Measurements from ENCODE around the gene RASSF4.

The RASSF4 gene

DNA sequence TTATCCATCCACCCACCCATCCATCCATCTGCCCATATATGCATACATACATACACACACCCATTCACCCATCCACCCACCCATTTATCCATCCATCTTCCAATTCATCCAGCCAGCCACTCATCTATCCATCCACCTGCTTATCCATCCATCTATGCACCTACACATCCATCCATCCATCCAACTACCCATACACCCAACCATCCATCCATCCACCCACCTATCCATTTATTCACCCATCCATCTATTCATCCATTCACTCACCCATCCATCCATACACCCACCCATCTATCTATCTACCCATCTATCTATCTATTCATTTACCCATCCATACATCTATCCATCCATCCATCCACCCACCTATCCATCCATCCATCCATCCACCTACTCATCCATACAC lies 31.1 kb upstream of the RASSF4 start:
- no peak for DNase-seq

DNA sequence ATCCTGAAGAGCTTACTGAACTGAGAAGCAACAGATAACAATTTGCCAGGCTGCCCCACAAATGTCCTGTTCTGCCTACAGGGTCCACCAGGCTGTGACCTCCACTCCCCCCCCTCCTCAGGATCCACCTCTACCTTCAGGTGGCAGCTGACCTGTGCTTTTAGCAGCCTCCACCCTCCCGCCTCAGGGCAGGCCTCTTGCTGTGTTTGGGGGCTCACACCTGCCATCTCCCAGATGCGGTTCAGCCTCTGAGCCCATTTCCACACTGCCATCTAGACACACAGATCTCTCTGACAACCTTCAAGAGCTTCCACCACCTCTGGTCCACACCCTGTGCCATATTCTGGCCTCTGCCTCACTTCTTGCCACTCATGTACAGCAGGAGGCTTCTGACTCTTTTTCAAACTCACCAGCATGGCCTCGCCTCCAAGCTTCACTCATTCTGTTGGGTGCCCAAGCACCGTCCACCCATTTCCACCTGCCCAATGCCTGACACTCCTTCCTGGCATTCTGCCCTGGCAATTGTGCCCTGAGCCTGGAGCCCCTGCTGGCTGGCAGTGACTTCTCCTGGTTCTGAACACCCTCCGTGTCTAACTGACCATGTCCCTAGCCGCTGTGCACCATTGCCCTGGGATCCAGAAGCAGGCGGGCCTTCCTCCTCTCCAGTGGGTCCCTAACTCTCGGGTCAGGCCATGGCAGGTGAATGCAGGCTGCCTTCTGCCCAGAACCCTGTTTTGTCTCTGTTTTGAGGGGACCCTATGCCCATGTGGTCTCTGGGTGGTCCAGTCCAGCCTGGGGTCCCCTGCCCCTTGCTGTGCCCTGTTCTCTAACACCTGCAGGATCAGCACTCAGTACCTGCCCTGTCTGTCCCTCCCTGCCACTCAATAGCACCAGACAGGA lies 30.0 kb upstream of the RASSF4 start:
- DNase-seq: no peak

GRCh38 chr10:44930904-44931620 lies 28.5 kb upstream of the RASSF4 start:
- DNase-seq: no peak

- no peak for DNase-seq
Measured at GRCh38 chr10:44931621-44932516, 27.7 kb upstream of the RASSF4 start.

DNA sequence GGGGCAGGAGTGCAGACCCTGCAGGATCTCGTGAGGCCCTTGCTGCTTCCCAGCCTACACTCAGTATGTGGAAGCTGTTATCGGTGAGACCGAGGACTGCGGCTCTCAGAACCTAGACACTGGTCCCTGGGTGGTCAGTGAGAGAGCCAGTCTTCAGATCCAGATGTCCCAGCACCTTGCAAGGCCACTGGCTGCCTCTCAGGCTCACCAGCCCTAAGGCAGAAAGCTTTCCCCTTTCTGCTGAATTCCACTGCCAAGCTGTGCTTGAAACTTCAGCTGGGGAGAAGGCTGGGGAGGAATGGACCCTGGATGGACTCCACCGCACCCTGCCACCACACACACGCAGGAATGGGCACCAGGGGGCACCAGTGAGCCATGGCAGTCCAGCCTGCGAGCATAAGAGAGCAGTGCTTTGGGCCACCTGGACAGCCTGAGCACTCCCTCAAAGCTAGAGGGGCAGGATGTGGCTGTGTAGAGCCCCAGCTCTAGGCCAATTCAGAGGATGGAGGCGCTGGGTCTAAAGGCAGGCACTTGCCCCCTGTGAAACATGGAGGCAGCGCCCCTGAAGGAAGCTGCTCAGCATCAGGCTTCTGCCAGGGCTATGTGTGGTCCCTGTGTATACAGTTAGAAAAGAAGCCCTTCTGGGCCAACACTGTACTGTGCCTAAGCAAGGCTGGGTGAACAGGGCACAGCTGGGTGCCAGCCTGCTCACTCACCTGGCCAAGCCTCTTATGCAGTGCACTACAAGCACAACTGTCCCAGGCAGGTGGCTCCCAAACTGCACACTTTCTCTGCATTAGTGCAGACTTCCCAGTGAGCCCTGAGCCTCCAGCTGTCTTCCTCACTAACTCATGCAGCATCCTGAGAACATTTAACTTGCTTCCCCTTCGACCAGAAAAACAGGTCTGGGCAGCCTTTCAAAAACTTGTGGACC lies 26.8 kb upstream of the RASSF4 start:
- peak; percentile 85 to 90 for DNase-seq

DNA sequence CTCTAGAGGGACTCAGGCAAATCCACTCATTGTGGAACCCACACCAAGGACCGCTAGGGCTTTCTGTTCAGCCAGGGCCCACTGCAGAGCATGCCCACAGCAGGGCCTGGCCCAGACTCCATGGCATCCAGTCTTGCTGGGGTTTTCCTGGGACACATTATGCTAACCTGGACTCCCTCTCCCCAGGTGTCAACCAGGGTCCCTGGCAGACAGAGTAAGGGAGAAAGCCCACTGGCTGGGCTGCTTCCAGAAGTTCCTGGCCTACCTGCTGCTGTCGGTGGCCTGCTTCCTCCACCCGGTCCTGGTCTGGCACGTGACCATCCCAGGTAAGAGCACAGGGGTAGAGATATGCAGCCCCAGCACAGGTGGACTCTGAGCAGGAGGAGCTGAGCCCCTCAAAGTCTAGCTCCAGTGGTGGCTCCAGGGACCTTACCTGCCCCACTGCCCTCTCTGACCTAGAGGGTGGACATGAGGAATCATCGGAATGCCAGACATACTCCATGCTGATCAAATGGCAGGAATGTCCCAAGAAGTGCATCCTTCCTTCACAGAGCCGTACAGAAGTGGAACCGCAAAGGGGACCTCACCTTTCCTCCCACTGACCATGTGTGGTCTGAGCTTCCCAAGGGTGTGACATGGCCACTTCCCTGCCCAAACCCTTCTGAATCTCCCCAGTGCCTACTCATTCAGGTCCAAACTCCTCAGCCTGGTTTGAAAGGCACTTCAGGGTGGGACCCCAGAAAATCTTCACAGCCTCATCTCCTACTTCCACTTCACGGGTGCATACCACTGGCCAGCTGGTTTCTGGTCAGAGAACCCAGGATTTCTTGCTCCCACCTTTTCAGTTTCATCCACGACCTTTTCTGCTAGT lies 25.9 kb upstream of the RASSF4 start:
- DNase-seq: no peak

DNA sequence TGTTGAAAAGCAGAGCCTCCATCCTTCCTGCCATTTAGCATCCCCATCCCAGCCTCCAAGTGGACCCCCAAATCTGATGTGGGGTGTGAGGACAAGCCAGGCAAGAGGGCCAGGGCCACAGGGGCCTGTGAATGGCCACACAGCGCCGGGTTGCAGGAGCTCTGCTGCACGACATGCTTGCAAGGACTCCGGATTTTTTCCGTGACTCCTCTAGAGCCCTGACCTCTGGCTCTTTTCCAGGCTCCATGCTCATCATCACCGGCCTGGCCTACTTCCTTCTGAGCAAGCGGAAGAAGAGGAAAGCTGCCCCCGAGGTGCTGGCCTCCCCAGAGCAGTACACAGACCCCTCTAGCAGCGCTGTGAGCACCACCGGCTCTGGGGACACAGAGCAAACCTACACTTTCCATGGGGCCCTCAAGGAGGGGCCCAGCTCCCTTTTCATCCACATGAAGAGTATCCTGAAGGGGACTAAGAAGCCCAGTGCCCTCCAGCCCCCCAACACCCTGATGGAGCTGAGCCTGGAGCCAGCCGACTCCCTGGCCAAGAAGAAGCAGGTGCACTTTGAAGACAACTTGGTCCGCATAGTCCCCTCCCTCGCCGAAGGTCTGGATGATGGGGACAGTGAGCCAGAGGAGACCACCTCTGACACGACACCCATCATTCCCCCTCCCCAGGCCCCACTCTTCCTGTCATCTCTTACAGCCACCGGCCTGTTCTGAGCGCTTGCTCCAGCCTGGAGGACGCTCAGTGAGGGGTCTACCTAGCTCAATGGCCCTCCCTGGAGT lies 25.0 kb upstream of the RASSF4 start:
- no peak for DNase-seq

DNA sequence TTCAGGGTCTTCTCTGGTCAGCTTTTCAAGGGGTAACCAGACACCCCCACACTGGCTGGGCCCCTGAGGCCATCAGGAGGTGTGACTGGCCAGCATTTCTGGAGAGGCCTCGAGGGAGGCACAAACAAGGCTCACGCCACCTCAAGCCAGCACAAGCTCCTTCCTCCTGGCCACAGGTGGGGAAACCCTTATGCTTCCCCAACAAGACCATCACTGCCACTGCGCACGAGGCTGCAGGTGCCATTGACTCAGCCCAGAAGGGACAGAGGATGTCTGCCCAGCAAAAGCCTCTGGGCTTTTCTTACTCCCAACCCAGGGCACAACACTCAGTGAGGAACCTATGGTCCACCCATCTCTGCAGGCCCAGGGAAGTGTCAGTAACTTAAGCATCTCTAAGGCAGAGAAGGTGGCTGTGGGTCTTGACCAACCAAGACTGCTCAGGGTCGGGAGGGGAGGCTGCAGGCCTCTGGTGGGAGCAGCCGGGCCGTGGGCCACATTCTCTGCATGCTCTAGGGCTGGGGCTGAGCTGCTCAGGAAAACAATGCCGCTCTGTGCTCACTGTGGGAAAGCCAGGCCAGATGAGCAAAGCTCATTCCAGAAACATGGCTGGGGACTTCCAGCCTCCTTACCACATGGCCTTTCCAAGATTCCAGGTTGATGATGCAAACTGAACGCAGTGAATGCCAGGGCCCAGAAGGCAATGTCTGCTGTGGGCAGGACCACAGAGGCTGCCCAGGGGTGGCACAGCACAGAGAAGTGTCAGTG lies 24.2 kb upstream of the RASSF4 start:
- no peak for DNase-seq

DNA sequence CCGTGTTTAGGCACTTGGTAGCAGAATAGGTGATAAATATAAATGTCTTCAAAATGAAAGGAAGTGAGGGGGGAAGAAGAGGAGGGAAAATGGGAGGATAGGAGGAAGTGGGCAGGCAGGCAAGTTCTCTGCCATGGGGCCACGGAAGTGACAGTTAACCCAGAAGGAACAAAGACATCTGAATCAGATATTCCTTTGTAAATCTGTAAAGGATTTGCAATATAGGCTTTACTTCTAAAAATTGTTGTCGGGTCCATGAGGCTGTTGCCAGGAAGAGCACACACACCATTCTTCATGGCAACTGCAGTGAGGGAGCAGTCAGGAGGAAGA lies 23.7 kb upstream of the RASSF4 start:
- no peak for DNase-seq

DNA sequence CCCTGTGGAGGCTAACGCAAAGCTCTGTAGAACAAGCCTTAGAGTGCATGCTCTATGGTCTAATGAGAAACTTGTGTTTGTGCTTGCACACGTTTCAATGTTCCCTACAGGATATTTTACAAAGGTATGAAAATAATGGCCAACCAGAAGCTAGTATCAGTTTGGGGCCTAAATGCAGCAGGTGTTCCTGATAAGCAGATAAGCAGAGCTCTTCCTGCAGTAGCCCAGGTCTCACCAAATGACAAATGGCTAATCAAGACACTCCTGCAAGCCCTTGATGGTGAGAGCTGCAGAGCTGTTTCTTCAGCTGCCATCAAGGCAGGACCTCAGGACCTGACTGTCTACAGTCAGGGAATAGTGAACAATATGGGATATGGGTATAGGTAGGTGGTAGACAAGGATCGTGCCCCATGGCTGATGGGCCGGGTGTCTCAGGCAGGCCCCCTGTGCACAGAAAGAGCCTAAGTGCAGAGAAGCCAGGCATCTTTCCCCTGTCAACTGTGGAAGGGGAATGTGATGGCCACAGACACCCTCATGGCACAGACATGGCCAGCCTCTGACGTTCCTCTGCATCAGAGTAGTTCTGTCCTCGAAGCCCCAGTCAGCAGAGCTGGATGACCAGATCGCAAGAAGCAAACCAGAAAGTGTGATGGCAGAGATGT lies 23.2 kb upstream of the RASSF4 start:
- no peak for DNase-seq

- DNase-seq: no peak
Measured at GRCh38 chr10:44937196-44938005, 22.2 kb upstream of the RASSF4 start.

DNA sequence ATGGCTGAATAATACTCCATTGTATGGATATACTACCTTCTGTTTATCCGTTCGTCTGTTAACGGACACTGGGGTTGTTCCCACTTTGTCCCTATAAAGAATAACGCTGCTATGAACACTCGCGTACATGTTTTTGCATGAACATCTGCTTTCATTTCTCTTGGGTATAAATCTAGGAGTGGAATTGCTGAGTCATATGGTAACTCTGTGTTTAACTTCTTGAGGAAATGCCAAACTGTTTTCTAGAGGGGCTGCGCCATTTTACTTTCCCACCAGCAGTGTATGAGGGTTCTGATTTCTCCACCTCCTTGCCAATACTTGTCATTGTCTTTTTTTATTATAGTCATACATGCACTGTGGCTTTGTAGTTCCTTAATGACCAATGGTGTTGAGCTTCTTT lies 20.6 kb upstream of the RASSF4 start:
- DNase-seq: no peak

- DNase-seq: no peak
Measured at GRCh38 chr10:44939691-44940401, 19.8 kb upstream of the RASSF4 start.

DNA sequence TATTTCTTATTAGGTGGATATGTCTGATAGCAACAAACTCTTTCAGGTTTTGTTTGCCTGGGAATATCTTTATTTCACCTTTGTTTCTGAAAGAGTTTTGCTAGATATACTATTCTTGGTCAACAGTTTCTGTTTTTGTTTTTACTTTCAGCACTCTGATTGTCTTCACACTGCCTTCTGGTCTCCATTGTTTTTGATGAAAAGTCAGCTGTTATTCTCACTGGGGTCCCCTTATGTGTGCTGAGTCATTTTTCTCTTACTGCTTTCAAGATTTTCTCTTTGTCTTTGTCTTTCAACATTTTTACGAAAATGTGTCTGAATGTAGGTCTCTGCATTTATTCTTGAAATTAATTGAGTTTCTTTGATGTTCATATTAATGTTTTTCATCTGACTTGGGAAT lies 15.2 kb upstream of the RASSF4 start:
- no peak for DNase-seq

DNA sequence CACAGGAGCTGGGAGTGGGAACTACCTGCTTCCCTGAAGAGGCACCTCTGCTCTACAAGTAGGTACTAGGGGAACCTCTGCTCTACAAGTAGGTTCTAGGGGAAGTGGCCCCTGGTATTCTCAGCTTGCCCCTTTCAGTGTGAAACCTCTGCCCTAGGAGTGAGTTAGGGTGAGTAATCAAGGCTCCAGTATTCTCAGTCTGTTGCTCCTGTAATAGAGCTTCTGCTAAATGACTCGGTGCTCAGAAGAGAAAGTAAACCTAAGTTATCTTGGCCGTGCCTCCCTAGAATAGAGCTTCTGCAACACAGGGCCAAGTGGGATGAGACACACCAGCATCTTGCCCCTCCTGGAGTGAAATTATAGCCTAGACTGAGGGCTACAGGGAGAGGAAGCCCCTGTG lies 13.4 kb upstream of the RASSF4 start:
- no peak for DNase-seq

DNA sequence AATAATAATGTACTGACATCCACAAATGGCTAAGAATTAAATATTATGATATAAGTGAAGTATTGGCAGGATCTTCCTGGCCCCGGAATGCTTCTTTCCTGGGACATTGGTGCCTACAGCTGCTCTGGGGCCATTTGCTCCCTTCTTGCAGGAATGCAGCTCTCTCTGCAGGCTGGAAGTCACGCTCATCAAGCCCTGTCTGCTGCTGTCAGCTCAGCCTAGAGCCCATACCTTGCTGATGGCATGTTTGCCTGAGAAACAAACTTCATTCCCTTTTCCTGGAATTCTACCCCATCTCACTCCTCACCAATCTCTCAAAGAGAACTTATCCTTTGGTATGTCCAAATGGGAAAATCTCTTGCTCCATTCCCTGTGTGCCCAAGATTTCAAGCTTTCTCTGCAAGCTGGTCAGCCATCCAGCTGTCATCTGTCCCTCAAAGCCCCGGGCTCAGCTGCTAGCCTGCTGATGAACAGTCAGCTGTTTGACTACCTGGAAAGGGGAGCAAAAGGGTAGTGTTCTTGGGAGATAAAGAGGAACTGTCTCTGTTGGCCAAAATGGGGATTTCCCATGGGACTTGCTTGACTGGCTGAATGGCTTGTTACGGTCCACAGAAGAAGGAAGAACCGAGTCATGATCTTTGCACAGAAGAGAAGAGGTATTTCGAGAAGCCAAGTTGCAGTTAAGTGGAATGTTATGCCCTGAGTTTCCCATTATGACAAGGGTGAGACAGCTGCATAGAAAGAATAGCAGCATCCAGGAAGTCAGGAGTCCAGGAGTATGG lies 12.0 kb upstream of the RASSF4 start:
- no peak for DNase-seq

GRCh38 chr10:44948642-44949041 lies 11.0 kb upstream of the RASSF4 start:
- no peak for DNase-seq

Data from stimulated activated CD4-positive, alpha-beta T cell treated with anti-CD3 and anti-CD28 coated beads, Interleukin-2, amount 100 ng/mL, for 48 hours (primary cell).